ENCODE measurements around the gene CXCL13.
"Not testable (repeated sequence)": the region's sequence is repeated elsewhere in the genome, so short reads cannot be mapped to it uniquely, and the experiment has no call there.

The CXCL13 gene, protein sequence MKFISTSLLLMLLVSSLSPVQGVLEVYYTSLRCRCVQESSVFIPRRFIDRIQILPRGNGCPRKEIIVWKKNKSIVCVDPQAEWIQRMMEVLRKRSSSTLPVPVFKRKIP

DNA sequence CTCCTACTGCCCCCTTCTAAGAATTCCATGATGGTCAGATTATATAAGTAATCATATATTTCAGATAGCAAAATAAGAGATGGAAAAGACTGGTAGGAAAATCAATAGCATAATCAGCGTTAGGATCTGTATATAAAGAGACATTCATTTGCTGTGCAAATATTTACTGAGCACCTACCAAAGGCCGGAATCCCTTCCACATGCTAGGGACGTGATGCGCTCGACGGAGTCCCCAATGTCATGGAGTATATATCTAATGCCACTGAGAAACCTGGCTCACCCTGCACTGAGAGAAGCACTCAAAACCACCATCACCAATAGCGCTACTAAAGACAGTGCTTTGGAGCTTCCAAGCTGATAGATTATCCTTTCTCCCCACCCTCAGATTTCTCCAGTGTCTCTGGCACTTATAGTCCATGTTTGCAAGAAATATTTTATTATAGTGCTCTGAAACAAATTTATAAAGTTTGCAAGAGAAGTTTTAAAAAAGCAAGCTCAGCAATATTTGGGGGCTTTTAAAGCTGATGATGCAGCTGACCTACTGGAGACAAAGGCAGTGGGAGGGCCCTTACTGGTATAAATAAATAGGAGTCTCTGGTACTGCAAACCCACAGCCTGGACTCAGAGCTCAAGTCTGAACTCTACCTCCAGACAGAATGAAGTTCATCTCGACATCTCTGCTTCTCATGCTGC, at the start of gene CXCL13:
Gene CXCL13, plus strand, starts transcription at position 611 of the 693 bp plus-strand sequence. Its CDS starts 46 bp downstream, at position 657.
- no peak for DNase-seq (ENCODE audit: low spot score)

DNA sequence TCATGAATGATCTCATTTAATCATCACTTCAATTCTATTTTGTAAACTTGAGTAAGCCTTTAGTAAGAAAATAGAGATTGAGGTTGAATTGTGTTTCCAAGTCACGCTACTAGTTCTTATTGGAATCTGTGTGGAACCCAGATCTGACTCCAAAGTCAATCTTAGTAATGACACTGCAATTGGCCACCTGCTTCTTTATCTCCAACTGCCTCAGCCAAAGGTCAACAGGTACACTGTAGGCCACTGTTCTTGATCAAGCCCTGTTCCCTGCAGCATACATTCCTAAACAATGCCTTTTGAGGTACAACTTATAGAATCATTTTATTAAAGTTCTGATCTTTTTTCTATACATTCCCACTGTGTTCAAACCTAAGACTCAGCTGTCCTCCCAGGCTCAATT, 45.5 kb upstream of the CXCL13 start:
- DNase-seq (ENCODE audit: low spot score), result no peak

DNA sequence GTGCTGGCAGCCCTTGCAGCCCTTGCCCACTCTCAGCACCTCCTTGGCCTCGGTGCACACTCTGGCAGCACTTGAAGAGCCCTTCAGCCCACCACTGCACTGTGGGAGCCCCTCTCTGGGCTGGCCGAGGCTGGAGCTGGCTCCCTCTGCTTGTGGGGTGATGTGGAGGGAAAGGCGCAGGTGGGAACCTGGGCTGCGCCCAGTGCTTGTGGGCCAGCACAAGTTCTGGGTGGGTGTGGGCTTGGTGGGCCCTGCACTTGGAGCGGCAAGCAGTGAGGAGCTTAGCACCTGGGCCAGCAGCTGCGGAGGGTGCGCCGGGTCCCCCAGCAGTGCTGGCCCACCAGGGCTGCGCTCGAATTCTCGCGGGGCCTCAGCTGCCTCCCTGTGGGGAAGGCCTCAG, 43.9 kb upstream of the CXCL13 start:
- not testable (repeated sequence) for DNase-seq (ENCODE audit: low spot score)

DNA sequence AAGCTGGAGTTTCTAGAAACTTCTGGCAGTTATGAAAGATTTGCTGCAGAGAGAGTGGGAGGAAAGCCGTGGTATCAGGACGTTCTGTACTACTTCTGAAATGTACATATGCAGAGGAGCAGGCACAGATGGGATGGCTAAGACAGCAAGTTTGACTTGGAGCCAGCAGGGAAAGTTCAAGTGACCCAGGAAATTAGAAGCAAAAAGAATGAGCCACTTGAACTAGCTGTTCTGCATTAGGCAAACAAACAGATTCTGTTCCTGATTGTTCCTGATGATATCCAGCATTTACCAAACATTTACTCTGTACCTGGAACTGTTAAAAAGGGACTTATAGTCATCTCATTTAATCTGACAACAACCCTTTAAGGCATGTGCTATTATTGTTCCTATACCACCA, 41.4 kb upstream of the CXCL13 start:
- DNase-seq (ENCODE audit: low spot score), result no peak

DNA sequence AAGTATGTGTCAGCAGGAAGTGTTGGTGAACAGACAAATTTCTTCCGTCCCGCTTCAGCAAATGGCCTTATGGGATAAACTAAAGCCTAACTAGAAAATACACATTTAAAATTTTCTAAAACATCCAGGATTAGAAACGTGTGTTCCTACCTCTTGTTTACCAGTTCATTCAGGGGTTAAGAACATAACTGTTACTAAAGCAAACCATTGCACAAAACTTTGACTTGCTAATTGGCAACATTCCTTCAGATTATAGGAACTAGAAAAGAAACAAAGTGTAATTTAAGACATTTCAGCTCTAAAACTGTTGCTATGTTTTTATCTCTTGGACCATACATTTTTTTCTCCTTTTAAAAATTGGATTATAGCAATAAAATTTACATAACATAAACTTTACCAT, 39.5 kb upstream of the CXCL13 start:
- no peak for DNase-seq (ENCODE audit: low spot score)

DNA sequence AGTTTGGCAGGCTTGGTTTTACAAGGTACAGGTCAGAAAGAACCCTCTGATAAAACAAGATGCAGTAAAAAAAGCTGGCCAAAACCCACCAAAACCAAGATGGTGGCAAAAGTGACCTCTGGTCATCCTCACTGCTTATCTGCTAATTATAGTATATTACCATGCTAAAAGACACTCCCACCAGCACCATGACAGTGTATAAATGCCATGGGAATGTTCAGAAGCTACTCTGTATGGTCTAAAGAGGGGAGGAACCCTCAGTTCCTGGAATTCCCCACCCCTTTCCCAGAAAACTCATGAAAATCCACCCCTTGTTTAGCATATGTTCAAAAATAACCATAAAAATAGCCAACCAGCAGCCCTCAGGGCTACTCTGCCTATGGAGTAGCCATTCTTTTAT, 38.1 kb upstream of the CXCL13 start:
- DNase-seq (ENCODE audit: low spot score), result no peak

DNA sequence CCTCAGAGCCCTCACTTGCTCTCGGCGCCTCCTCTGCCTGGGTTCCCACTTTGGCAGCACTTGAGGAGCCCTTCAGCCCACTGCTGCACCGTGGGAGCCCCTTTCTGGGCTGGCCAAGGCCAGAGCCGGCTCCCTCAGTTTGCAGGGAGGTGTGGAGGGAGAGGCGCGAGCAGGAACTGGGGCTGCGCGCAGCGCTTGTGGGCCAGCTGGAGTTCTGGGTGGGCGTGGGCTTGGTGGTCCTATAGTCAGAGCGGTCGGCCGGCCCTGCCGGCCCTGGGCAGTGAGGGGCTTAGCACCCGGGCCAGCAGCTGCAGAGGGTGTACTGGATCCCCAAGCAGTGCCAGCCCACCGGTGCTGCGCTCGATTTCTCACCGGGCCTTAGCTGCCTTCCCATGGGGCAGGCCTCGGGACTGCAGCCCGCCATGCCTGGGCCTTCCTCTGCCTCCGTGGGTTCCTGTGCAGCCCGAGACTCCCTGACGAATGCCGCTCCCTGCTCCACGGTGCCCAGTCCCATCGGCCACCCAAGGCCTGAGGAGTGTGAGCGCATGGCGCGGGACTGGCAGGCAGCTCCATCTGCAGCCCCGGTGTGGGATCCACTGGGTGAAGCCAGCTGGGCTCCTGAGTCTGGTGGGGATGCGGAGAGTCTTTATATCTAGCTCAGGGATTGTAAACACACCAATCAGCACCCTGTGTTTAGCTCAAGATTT, 35.0 kb upstream of the CXCL13 start:
- DNase-seq (ENCODE audit: low spot score), result not testable (repeated sequence)

DNA sequence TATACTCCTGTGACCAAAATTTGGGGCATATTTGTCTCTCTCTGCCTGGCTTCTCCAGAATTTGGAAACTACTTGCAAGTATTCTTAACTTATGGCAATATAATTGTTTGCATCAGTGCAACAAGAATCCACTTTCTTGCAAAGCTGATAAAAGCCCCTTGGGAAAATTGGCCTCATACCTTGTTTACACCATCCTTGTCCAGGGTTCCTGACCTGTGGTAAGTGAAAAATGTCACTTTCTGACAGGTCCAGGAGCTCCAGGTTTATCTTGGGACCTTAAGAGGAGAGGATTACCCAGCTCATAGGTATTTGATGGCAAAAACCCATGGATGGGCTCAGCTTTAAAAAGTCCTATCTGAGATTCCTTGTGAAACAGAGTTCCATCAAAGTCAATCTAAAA, 29.3 kb upstream of the CXCL13 start:
- DNase-seq (ENCODE audit: low spot score), result no peak

DNA sequence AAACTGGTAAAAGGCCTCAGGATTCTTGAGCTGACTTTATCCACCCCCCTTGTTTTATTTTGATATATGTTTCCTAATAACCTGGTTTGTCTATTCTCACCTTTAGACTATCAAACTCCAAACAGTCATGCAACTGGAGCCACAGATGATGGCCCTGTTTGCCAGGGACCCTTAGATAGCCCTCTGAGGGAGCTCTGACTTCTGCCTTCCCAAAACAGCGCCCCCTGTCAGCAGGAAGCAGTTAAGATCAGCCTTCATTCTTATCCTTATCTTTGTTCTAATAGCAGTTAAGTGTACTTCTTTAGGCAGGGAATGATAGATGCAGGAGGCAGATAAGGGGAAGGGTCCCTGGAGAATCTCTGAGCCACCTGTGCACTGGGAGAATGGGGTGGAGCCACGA, 27.5 kb upstream of the CXCL13 start:
- DNase-seq (ENCODE audit: low spot score), result no peak

DNA sequence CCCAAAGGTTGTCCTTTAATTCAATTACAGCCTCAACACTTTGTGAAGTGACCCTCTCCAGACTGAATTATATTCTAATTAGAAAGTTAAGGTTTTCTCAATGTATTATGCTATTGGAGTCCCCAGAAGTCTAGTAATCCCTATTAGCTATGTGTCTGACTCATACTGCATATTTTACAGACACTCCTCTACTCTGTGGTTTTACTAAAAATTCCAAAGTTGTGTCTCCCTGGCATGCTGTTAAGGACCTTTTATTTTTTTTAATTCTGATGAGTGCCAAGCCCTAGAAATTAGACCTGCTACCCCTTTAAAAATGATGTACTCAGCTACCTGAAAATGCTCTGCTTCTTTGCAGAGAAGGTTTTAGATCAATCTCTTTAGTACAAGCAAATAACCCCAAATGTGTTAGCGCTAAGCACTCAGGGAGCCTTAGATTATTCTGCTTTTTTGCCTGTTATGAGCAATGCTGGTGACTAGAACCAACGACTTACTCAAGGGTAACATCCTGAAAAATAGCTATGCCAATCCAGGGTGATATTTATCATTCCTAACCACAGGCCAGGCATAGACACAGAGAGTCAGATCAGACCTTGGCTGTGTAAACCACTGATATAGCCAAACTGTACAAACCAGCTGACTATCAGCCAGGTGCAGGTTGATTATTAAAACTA, 26.1 kb upstream of the CXCL13 start:
- peak; percentile 84 for DNase-seq (ENCODE audit: low spot score)

DNA sequence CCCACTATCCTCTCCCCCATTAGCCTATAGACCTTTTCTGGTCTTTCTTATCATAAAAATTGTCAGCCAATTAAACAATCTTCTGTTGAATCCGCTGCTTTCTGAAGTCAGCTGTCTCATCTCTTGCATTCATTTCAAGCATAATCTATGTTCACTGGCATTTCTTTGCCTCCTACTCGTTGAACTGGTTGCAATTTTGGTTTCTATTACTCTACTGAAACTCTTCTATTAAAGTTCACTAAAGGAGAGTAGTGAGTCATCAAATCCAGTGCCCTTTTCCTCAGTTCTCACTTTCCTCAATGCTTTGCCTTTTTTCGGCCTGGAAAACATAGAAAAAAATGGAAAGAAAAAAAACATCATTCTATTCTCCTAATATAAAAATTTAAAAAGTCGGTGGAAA, 23.9 kb upstream of the CXCL13 start:
- no peak for DNase-seq (ENCODE audit: low spot score)

DNA sequence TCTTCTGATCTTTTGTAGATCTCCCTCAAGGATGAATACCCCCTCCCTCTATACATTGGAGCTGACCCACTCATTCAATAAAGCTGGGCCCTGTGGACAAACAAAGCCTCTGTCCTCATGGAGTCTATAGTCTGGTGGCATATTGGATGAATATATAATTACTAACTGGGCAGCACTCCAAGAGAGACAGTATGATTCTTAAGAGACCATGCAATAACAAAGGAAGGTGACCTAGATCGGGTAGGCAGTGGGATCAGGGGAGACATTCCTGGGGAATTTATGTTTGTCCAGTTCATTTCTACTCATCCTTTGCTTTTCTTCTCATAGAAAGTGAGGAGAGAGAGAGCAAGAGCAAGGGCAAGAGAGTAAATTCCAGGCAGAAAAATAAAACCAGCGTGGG, 23.5 kb upstream of the CXCL13 start:
- no peak for DNase-seq (ENCODE audit: low spot score)

DNA sequence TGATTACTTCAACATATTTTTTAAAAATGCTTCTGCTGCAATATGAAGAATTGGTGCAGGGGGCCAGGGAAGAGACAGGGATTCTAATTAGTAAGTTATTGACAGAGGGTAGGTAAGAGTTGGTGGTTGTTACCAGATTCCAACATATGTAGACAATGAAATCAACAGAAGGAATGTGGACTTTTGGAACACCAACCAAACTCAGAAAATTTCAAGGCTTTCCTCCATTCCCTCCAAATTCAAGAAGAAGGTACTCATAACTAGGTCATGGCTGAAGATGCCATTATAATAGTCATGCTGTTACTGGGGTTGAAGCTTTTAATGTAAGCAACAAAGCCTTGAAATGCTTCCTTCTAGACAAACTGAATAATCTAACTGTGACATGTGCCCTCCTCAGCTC, 22.9 kb upstream of the CXCL13 start:
- DNase-seq (ENCODE audit: low spot score), result no peak

DNA sequence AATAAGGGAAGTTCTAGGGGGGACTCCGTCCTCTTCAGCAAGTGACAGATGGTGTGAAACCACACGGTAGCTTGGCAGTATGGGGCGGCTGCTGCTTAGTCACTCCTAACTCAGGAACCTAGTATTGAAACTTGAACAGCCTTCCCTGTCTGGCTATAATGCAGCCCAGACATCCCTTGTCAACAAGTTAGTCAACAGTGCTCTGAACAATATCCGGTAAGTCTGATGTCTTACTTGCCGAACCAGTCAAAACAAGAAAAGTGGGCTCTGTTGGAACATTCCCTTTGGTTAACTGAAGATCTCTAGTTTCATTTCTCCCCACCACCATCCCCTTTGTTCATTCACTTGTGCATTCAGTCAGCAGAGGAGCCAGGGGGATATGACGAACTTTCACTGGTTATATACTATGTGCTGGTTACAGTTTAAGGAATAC, 18.7 kb upstream of the CXCL13 start:
- DNase-seq (ENCODE audit: low spot score), result peak; percentile 32

DNA sequence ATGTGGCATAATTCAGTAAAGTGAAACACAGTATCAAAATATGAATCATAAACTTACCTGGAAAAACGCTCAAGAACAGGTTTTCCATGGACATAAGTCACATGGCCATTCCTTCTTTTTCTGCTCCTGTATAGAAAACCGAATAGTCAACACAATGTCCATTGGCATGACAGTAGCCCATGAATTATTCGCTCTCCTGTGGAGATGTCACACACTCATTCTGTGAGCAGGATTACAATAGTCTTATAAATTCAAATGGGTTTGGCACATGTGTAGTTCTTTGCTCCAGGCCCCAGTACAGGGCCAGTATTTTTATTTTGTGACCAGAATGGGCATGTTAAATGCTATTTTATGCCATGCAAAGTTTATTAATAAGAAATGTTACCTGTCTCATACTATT, 15.1 kb upstream of the CXCL13 start:
- no peak for DNase-seq (ENCODE audit: low spot score)

DNA sequence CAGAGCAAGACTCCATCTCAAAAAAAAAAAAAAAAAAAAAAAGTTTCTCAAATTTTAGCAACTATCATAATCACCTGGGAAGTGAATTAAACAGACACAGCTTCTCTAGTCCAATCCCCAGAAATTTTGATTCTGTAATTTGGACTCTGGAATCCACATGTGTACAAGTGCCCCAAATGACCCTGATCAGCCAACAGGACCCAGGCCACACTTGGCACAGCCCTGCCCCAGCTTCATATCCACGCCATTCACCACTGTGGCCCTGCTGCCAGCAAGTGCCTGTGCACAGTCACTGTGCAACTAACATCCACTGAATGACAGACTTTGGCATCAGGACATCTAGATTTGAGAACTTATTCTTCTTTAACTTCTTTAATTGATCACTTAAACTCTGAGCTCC, 14.1 kb upstream of the CXCL13 start:
- DNase-seq (ENCODE audit: low spot score), result no peak

DNA sequence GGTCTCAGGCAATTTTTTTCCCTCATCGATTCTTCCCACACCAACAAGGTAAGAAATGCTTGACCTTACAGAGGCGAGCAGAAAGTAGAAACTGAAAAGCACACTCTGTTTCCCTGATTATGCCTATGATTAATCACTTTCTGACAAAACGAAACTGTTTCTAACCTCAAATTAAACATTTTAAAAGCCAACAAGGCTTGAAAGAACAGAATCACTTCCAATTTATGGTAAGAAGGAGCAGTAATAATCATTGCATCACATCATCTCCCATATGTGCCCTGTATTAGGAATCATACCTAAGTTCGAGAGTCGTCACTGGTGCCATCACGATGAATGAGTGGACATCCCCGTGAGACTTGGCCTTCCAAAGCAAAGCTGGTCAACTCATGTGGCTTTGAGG, 12.5 kb upstream of the CXCL13 start:
- DNase-seq (ENCODE audit: low spot score), result no peak

DNA sequence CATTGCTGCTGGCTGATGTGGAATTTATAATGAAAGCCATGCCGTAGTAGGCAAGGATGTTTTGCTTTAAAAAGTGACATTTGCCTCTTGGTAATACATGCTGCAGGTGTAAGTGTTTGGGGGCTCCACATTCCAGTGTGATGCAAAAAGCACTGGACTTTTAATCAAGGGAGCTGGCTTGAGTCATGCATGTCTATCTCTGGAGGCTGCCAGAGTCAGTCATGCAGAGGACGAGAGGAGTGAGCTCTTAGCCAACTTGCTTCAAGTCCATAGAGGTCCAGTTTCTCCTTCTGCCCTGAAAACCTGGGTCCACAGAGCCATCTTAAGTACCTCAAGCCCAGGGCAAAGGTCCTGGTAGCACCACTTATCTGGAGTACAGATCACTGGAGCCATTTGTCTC, 11.6 kb upstream of the CXCL13 start:
- no peak for DNase-seq (ENCODE audit: low spot score)

DNA sequence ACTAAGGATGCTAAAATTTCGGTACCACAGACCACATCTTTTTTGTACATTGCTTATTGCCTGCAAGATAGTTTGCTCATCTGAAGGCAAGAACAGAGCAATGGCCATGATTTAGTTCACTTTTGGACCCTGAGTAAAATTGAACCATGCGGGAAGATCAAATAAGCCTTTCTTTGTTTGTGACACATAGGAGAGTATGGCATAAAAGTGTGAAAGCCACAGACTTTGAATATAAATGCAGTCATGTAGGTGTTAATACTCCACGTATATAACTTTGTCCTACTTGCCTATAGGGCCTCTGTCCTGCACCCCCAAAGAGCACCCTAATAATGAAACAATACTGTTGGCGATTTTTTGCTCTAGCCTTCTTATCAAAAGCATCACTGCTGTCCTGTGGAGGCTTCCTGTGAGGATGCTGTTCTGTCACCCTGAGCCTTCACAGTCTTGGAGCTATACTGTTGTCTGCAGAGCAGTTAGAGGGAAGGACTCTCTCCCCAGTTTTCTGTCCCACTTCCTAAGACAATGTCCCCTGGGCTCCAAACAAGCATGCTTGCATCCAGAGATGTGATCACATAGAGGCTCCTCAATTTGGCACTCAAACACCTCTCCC, 10.2 kb upstream of the CXCL13 start:
- no peak for DNase-seq (ENCODE audit: low spot score)

DNA sequence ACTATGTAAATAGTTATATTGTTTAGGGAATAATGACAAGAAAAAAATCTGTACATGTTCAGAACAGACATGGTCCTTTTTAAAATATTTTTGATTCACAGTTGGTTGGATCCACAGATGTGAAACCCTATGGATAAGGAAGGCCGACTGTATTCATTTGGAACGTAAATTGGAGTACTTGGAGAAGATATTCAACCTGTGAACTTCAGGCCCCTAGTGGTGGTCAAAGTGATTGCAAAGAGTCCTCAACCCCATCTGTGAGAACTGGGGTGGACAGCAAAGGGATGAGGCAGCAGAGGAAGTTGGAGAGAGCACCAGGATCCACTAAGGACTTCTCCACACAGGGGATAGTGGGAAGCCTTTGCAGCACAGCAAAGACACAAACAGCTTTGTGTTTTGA, 6.2 kb upstream of the CXCL13 start:
- peak; percentile 69 for DNase-seq (ENCODE audit: low spot score)

DNA sequence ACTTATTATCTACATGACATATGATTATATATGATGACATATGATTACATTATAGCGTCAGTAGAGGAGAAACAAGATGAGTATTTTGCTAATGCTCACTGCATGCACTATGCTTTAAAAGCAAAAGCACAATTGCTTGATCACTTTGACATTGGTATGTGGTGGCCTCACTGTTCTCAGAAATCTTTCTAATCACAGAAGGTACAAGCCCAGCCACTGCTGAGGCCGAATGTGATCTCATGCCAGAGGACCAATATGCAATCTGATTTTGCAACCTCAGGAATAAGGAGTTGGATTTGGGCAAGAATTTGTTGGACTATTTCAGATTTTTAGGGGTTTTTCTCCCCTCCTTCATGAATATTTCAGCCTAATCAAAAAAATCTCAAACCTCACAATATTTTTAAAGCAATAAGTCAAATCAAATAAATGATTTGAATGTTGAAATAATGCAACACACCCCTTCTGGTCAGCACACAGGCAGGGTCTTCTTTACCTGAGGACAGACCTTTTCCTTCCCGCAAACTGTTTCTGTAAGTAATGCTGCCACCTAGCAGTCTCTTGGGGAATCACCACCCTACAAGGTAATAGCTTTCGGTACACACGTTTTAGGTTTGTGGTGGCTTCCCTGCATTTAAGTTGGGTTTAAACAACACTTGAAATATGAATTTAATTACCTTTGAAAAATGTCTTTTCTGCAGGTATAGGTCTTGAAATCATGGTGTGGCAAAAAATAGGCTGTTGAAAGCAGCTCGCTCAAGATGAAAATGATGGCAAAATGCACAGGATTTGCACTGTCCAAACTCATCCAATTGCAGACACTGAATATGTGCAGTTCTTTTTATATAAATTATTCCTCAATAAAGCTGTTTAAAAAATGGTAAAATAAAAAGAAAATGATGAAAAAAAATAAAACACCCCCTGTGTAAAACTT, 4.8 kb upstream of the CXCL13 start:
- peak; percentile 64 for DNase-seq (ENCODE audit: low spot score)
